Breast epithelium (tissue), 4 donors: Measurements from ENCODE around the gene GGPS1. TPM values are rescaled to one million over a fixed set of nuclear protein-coding genes. Genes with fewer than 3 reads are reported as not detected.
"Not testable (repeated sequence)": the region's sequence is repeated elsewhere in the genome, so short reads cannot be mapped to it uniquely, and the experiment has no call there.

Source experiments
- DNase-seq, 2 donors: peaks; one replicate each; pipeline ENCODE4 v3.0.0-alpha.2; 2019; ENCODE audit warnings: low spot score in 2 of 2
- H3K27ac ChIP-seq, 2 donors: fragments of 200-600 bp; sonication (generic) in 1 of 2; one replicate each; pipeline ENCODE4 v1.5.1; 2016 to 2019; ENCODE audit warnings: mild to moderate bottlenecking in 1 of 2
- H3K27me3 ChIP-seq, 2 donors: fragments of 200-600 bp; sonication (generic) in 1 of 2; one replicate each; pipeline versions ENCODE4 v1.5.1 to v1.6.0; 2017 to 2019; ENCODE audit warnings: control low read depth in 1 of 2, mild to moderate bottlenecking in 1 of 2
- H3K36me3 ChIP-seq: fragments of 200-600 bp; one replicate; pipeline ENCODE4 v1.5.1; 2019
- H3K4me1 ChIP-seq, 2 donors: fragments of 200-600 bp; sonication (generic); one replicate each; pipeline ENCODE4 v1.5.1; 2016 to 2019; ENCODE audit warnings: control low read depth in 1 of 2
- H3K4me3 ChIP-seq, 3 donors: fragments of 200-600 bp; sonication (generic); 1 replicate in 2 of 3; 2 replicates in 1 of 3; pipeline ENCODE4 v1.5.1; 2016 to 2019; ENCODE audit warnings: mild to moderate bottlenecking in 3 of 3, moderate library complexity in 2 of 3
- H3K9me3 ChIP-seq, 2 donors: fragments of 200-600 bp; sonication (generic) in 1 of 2; one replicate each; pipeline ENCODE4 v1.5.1; 2016 to 2019; ENCODE audit warnings: control low read depth in 1 of 2
- POLR2A ChIP-seq: fragments of 450-650 bp; IDR thresholded peaks from one replicate; pipeline ENCODE4 v1.6.1; 2016; ENCODE audit warnings: antibody characterized with exemption, mild to moderate bottlenecking, moderate library complexity
- POLR2AphosphoS5 ChIP-seq, 3 donors: sonication (generic); formaldehyde crosslinking; IDR thresholded peaks; one replicate each; pipeline ENCODE4 v1.6.1; 2017; ENCODE audit warnings: antibody characterized with exemption in 3 of 3
- intact Hi-C: fragments of 100-400 bp; cut with DNase I; formaldehyde crosslinking; loops from one replicate; pipeline ENCODE4 v1.15.1; 2023; ENCODE audit warnings: low total_unique reads
- total RNA-seq, 3 donors: library from RNA; depleted of rRNA; stranded (reverse); fragments of >200 nt; gene quantifications; one replicate each; pipeline ENCODE4 v1.1.0, GENCODE V29; 2016
- TF ChIP-seq, protein P1 (sequence below), 3 donors: fragments of 450-650 bp; IDR thresholded peaks; one replicate each; pipeline ENCODE4 v1.5.1; 2016 to 2017; ENCODE audit warnings: antibody characterized with exemption in 3 of 3, mild to moderate bottlenecking in 3 of 3, moderate library complexity in 3 of 3

Gene GGPS1
- total RNA-seq, 3 donors from 2014 or later, result 17.7 to 38.3 (median 22.4) TPM

DNA sequence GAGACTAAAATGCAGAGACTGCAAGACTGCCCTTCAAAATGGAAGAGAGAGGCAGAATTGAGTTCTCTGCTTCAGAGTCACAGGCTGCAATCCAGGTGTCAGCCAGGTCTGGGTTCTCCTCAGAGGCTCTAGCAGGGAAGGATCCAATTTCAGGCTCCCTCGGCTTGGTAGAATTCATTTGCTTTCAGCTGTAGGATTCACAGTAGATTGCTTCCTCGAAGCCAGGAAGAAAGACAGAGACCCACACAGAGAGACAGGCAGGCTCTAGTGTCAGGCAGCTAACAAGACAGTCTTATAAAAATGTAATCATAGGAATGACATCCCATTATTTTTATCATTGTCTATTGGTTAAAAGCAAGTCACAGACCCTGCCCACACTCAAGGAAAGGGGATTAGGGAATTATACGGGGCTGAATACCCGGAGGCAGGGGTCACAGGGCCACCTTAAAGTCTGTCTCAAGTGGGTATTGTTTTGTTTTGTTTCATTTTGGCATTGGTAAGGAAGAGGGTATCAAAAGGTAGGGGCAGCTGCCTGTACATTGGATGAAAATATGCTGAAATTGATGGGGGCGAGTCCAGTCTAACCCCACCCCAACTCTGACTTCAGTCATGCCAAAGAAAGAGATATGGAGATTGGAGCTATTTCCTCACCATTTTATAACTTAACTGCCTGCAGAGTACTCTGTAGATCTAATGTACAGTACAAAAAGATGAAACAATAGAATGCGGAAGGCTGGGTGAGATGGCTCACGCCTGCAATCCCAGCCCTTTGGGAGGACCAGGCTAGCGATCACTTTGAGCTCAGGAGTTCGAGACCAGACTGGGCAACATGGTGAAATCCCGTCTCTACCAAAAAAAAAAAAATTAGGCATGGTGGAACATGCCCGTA is 29.4 kb downstream of the GGPS1 start:
- no peak for TF ChIP-seq POLR2A
- TF ChIP-seq, protein P1, sequence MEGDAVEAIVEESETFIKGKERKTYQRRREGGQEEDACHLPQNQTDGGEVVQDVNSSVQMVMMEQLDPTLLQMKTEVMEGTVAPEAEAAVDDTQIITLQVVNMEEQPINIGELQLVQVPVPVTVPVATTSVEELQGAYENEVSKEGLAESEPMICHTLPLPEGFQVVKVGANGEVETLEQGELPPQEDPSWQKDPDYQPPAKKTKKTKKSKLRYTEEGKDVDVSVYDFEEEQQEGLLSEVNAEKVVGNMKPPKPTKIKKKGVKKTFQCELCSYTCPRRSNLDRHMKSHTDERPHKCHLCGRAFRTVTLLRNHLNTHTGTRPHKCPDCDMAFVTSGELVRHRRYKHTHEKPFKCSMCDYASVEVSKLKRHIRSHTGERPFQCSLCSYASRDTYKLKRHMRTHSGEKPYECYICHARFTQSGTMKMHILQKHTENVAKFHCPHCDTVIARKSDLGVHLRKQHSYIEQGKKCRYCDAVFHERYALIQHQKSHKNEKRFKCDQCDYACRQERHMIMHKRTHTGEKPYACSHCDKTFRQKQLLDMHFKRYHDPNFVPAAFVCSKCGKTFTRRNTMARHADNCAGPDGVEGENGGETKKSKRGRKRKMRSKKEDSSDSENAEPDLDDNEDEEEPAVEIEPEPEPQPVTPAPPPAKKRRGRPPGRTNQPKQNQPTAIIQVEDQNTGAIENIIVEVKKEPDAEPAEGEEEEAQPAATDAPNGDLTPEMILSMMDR (IDR thresholded peaks at IDR 0.05), result no peak
- TF ChIP-seq POLR2AphosphoS5 (IDR thresholded peaks at IDR 0.05), result no peak
- no peaks in the 10 kb centered on the region for H3K4me1 ChIP-seq
- H3K4me3 ChIP-seq, result no peak overlapping the region
- H3K27ac ChIP-seq, result no peak overlapping the region
- intact Hi-C loops, result no loop called here
- H3K36me3 ChIP-seq, result no peaks in the 10 kb centered on the region
- no peaks in the 10 kb centered on the region for H3K9me3 ChIP-seq
- H3K27me3 ChIP-seq, result no peaks in the 10 kb centered on the region
- no peak for DNase-seq

DNA sequence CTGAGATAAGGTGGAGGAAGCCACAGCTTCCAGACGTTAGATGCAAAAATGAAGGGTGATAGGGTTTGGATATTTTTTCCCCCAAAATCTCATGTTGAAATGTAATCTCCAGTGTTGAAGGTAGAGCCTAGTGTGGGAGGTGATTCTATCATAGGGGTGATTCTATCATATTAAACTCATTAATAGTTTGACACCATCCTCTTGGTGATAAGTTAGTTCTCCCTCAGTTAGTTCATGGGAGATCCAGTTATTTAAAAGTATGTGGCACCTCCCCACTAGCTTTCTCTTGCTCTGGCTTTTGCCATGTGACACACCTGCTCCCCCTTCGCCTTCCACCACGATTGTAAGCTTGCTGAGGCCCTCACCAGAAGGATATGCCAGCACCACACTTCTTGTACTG is 30.5 kb downstream of the GGPS1 start:
- intact Hi-C loops, result no loop called here
- Histone ChIP-seq H3K4me1 (no peaks in the 10 kb centered on the region), H3K27me3 (no peaks in the 10 kb centered on the region), H3K36me3 (no peaks in the 10 kb centered on the region), H3K4me3 (no peak overlapping the region), H3K27ac (no peak overlapping the region), H3K9me3 (no peaks in the 10 kb centered on the region)
- TF ChIP-seq, protein P1 (IDR thresholded peaks at IDR 0.05), result no peak
- TF ChIP-seq POLR2A, result no peak
- no peak for TF ChIP-seq POLR2AphosphoS5 (IDR thresholded peaks at IDR 0.05)
- DNase-seq, result no peak

GRCh38 chr1:235364189-235364588 is 35.8 kb downstream of the GGPS1 start:
- H3K4me3 ChIP-seq, H3K27ac ChIP-seq, intact Hi-C loops, H3K27me3 ChIP-seq, H3K36me3 ChIP-seq, H3K9me3 ChIP-seq, DNase-seq, H3K4me1 ChIP-seq: not testable (repeated sequence)

GRCh38 chr1:235366286-235366685 is 37.9 kb downstream of the GGPS1 start:
- no peak for DNase-seq
- no peak overlapping the region for H3K27ac ChIP-seq
- H3K36me3 ChIP-seq, result no peaks in the 10 kb centered on the region
- no peaks in the 10 kb centered on the region for H3K27me3 ChIP-seq
- intact Hi-C loops, result no loop called here
- TF ChIP-seq POLR2AphosphoS5 (IDR thresholded peaks at IDR 0.05) (no peak), POLR2A (no peak)
- TF ChIP-seq, protein P1 (IDR thresholded peaks at IDR 0.05), result no peak
- H3K9me3 ChIP-seq, result no peaks in the 10 kb centered on the region
- no peak overlapping the region for H3K4me3 ChIP-seq
- no peaks in the 10 kb centered on the region for H3K4me1 ChIP-seq

DNA sequence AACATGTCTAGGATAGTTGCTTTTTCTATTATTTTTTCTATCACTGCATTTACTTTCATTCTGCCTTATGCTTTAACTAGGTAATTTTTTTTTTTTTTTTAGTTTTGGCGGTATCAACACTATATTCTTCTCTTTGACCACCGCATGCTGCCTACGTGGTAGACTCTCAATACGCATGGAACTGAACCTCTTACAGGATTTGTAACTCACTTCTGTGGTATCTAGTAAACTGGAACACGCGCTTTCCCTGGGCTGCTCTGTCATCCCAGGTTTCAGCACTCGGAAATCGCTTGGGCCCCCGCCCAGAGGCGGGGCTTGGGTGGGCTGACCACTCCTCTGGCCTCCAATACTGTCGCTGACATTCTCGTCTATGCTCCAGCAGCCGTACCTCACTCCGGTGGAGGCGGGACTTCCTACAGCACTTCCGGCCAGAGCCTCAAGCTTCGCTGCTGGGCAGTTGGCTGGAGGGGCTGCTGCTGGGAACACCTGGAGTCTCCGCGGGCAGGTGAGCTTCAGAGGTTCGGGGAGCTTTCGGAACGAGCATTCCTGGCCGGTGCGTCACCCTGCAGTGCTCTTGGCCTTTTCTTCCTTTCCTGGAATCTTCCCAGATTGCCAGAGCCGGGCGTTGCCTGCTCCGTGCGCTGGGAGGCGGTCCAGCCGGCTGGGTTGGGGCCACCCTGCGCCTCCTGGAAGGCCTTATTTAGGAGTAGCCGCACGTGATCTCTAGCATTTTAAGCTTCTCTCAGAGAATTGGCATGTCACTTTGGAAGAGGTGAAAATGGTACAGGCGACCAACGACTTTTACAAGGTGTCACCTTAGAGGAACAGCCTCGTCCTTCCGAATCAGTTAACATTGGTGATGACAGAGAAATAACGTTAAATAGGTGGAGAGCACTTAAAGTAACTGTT is 38.9 kb downstream of the GGPS1 start, which contains the start of gene TBCE:
Gene TBCE, plus strand, starts transcription at position 428 of the 909 bp plus-strand sequence. CDS start 12,623 bp downstream, outside the sequence.
- Histone ChIP-seq H3K9me3 (no peaks in the 10 kb centered on the region), H3K27ac (peak within 1 kb of the TSS; percentile 82 to 85), H3K4me1 (no peaks in the 10 kb centered on the region), H3K27me3 (no peaks in the 10 kb centered on the region), H3K4me3 (peak within 1 kb of the TSS; percentile 53 to 77 (median 74)), H3K36me3 (no peaks in the 10 kb centered on the region)
- intact Hi-C loops, result no loop called here
- TF ChIP-seq POLR2A (peak; percentile 45), POLR2AphosphoS5 (IDR thresholded peaks at IDR 0.05) (peak; percentile 69 to 86 (median 74))
- TF ChIP-seq, protein P1 (IDR thresholded peaks at IDR 0.05), result no peak
- peak; percentile 93 for DNase-seq
